HG02970 (cell line): Measurements from ENCODE around the gene MTIF3.
"Not testable (repeated sequence)": the region's sequence is repeated elsewhere in the genome, so short reads cannot be mapped to it uniquely, and the experiment has no call there.

Experiments
- ATAC-seq: cut with Tn5 transposase; IDR thresholded peaks from one replicate; pipeline ENCODE4 v1.9.1; 2021; ENCODE audit warnings: mild to moderate bottlenecking, moderate library complexity, moderate number of reproducible peaks; ENCODE audit not compliant: unreplicated experiment, low FRiP score

MTIF3 gene

DNA sequence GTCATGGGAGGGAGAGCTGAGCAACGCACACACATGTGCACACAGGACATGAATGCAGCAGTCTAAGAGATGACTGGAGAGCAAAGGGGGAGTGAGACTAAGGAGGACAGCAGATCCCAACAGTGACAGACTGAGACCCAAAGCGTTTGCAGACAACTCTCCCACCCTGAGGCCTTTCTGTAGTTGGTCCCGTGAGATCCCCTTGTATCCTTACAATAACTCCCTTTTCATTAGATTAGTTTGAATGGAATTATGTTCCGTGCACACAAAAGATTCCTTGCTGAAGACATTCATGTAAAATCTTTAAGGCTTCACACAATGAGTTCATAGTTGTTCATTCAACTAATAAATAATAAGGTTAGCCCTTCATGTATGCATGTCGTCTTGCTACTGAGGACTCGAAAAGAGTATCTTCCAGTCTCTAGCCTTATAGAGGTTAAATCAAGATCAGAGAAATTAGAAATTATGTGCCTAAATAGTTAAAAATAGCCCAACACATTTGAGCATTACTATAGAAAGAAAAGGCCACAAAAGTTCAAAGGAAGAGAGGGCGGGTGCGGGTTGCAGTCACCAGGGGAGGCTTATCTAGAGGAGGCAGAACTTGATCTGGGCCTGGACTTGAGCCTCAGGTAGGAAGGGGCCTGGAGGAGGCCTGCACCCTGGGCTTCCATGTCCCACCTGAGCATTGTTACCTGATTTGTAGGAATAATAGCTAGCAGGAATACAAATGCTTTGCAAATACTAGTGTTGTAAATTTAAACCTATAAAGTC, 29.1 kb downstream of the MTIF3 start:
- no peak for ATAC-seq

DNA sequence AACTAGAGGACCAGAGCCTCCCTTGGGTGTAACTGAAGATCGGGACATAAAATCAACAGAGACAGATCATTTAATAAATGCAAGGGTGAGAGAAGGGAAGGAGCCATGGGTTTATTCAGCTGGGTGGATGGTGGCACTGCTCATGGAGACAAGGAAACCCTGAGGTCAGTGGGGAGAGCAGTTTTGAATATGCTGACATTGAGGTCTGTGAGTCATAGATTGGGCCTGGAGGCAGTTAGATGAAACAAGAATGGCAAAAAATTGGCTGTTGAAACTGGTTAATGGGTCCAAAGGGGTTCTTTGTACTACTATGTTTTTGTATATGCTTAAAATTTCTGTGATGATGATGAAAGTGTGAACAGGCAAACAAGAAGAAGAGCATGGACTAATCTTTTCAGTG, 31.0 kb downstream of the MTIF3 start:
- ATAC-seq, result no peak

DNA sequence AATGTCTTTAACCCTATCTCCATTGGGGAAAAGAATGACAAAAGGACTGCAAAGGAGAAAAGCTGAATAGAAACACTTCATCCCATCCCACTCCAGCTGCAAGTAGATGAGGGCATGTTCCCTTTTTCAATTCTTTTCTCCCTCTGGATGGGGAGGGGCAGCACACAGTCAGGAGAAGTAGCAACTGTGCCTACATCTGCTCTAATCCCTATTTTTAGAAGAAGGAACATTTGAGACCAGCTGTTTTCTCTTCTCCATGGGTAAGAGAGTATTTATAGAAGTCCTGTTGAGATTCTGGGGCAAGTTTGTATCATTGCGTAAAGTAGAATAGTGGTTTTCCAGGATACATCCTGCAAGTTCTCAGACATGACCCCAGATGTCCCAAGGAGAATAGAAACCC, 35.2 kb downstream of the MTIF3 start:
- no peak for ATAC-seq

DNA sequence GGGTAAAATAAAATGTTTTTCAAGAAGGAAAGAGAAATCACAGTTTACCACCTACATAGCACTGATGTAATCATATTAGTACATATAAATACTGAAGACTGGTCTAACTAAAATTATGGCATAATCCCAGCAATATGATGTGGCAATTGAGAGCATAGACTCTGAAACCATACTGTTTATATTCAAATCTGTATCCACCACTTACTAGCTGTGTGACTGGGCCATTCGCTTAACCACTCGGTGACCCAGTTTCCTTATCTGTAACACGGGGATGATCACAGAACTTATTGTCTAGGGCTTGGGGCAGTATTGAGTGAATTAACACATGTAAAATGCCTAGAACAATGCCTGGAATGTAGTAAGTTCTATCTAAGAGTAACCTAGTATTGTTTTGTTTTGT, 39.0 kb downstream of the MTIF3 start:
- ATAC-seq, result no peak

DNA sequence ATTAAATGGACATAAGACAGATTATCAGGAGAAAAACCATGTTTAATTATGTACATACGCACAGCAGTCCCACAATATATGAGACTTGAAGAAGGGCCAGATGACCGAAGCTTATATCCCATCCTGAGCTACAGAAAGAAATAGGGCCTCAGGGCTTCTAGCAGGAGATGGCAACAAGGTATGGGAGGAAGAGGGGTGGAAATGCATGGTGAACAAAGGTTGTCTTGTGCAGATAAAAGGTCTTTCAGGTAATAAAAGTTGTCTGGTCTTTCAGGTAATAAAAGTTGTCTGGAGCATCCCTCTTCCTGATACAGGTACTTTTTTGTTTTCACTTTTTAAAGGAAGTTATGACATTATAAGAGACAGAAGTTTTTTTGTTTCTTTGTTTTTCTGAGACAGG, 41.4 kb downstream of the MTIF3 start:
- ATAC-seq, result no peak

DNA sequence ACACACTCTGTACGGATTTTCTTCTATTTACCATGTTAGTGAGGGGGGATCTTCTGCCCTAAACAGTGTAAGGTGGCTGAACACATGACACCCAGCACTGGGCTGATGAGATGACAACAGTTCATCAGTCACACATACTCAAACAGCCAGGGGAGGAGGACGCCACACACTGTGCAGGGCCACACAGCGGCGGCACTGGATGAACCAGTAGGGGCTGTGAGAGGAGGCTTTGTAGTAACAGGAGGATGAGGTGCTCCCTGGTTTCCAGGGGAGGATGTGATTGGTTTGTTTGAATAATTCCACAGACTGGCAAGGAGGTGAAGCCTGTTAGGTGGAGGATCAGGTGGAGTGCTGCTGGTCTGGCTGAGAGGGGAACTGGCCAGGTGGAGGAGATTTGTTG, 42.3 kb downstream of the MTIF3 start:
- no peak for ATAC-seq

DNA sequence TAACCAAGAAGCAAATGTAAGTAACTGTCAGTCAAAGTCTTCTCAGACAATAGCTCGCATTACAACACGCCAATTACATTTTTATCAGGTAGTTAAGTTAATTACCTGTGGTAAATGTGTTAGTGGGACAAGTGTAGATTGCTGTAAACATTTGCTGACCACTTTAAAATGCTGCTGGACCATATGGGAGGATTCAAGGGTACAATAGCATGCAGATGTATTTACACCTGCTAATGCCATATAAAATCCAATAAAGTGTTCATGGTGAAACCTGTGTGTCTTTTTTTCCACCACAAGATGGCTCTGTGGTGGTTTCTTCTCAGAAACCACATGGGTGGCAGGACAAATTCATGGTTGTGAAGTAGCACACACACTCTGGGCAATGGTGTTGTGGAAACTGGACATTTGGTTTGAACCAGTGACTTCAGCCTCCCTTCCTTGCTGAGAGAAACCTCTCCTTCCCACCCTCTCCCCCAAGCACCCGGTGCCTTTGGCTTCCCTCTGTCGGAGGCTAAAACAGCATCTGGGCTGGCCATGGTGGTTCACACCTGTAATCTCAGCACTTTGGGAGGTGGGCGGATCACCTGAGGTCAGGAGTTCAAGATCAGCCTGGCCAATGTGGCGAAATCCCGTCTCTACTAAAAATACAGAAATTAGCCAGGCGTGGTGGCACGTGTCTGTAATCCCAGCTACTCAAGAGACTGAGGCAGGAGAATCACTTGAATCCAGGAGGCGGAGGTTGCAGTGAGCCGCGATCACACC, 44.0 kb downstream of the MTIF3 start:
- no peak for ATAC-seq

DNA sequence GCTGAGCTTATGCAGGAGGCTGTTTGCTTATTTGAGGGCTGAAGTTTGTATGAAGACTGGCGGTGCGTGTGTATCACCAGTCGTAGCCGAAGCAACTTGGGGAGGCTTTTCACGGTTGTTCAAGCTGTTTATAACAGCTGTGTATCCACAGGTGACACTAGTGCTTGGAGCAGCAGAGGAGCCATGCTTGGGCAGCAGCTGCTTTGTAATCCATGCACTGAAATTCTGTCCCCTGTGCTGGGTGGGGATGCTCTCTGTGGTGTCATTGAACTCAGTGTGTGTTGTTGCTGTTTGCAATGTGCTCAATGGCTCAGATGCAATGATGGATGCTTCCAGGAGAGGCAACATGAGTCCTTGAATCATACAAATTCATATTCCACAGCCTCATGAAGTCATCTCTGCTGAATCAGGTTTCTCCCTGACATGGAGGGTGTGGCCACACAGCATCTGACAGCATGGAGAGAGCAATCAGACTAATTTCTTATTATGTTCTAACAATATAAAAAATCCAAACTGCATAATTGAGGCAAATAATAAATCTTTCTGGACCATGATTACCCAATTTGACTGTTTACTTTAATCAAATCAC, 44.7 kb downstream of the MTIF3 start:
- ATAC-seq, result no peak

DNA sequence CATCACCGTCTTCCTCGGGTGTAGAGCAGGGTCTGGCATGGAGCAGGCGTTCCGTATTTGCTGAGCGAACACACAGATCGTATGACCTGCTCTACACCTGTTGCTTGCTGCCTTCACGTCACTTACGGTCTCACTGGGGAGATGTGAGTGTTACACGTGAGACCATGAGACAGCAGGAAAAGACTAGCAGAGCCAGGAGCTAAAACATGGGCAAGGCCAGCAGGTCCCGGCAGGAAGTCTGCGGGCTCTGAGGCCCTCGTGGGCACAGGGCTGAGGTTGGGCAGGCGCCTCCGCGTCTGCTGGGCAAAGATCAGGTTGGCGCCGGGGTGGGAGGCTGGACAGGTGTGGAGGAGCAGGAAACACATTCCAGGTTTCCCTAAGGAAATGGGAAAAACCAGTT, 45.7 kb downstream of the MTIF3 start:
- ATAC-seq, result no peak

DNA sequence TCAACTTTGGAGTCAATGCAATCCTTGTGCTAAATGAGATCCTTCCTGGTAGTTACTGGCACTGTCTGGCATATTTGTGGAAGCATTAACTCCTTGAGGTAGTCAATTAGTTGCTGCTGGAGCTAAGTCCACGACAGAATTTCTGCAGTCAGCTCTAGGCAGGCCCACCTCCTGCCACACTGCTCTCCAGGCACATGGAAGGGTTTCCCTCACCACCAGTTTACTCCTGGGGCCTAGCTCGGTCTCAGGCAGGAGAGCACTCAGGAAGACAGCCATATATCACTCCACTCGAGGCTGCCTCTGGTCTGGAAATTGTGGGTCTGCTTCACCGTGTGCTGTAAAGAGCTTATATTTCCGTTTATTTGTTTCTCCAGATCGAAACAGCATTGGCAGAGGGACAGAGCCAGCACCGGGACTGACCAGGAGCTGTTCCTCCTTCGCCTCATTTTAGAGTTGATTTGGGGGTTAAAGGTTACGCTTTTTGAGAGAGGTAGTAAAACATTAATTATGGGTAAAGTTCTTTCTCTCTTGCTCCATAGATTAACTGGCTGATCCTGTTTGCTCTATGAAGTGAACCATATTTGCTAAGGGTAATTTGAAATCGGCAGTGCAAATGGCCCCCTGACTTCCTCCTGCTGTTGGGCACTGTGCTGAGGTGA, 46.5 kb downstream of the MTIF3 start:
- ATAC-seq, result no peak

DNA sequence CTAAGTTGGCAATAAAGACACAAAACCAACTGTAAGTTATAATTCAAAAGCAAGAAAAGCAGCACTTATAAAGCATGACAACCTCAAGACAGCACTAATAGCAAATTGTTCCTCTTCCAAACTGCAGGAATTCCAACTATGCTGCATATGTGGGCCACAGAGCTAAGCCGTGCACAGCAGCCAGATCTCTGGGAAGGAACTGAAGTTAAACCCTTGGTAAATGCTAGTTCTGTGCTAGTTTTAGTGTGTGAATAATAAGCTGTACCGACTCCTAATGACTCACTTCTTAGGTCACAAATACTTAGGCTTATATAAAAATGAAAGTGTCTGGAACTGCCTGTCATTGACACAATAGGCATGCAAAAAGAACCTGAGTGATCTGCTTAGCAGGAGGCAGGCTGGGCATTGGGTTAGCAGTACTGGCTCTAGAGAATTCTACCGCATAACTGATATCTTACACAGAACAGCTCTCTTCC, 47.1 kb downstream of the MTIF3 start:
- no peak for ATAC-seq

DNA sequence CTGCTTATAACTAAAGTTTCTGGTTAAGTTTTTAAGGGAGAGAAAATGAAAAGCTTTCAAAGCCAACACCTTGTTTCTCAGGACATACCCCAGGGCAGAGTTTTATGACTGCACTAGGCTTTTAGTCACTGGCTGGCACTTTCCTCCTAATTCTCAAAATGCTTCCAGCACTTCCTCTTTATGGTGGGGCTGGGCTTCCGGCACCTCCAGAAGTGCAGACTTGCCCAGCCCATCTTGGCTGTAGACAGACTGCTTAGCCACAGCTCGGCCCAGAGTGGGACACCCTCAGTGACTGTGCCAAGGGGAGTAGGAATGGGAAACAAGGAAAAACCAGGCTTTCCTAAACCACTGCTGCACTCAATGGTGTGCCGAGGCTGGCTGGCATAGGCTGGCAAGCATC, 49.2 kb downstream of the MTIF3 start:
- ATAC-seq, result no peak

DNA sequence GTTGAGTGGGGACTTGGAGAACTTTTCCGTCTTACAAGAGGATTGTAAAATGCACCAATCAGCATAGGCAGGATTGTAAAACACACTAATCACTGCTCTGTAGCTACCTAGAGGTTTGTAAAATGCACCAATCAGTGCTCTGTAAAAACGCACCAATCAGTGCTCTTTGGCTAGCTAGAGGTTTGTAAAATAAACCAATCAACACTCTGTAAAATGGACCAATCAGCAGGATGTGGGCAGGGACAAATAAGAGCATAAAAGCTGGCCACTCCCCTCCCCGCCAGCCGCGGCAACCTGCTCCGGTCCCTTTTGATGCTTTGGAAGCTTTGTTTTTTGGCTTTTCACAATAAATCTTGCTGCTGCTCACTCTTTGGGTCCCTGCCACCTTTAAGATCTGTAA, 50.0 kb downstream of the MTIF3 start:
- not testable (repeated sequence) for ATAC-seq

DNA sequence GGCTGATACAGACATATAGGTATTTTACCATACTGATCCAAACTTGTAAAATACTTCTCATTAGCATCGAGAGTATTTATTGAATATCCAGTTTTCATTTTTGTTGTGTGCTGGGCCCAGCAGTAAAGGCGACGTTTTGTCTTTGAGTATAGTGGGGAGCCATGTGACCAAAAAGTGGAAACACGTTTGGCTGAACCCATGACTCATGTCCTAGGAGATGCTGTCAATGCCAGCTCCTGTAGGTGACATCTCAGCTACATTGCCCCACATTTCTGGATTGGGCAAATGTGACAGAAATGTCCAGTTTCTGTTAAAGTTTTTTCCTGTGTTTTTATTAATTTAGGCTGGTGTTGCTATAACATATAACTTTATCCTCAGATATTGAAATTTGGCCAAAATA, 52.0 kb downstream of the MTIF3 start:
- ATAC-seq, result no peak

DNA sequence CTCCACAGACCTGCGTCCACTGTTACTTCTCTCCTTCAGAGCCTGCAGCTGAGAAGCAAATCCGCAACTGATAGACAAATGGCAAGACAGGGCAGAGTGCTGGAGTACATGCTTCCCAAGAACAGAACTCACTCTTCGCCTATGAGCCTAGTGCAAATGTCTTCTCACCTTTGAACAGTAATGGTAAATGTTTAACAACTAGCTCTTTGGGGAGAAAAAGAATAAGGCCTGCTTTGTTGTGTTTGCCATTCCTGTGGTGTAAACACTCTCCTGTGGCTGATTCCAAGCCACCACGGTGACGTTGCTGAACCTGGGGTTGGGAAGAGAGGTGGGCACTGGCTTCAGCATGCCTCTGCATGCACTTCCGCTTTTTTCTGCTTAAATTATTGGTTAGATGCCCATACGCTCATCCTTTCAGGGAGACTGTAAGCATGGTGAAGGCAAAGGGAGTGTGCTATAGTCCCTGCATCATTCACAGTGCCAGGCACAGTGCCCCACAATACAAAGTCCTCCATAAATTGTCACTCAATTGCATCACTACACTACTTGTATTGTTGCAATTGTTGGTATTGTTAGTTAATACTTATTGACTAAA, 54.0 kb downstream of the MTIF3 start:
- no peak for ATAC-seq

DNA sequence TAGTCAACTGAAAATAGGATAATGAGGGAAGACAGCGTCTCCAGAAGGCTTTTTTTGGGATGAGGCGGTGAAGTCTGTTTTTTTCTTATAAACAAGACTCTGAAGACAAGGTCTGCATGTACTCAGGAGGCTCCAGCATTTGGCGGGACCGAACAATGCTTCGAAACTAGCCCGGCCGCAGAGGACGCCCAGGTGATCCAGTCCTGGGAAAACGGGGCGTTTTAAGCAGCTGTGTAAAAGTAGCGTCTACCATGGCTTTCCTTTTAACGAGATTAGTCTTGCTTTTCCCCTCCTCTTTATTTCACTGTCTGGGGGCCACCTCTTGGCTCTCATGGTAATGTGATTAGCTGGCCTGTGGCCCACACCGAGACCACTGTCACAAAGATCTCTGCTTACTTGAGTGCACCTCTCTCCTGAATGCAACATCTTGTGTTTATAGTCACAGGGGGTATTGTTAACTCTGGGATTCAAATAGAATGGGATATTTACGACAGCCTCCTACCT, 55.3 kb downstream of the MTIF3 start:
- ATAC-seq, result no peak

DNA sequence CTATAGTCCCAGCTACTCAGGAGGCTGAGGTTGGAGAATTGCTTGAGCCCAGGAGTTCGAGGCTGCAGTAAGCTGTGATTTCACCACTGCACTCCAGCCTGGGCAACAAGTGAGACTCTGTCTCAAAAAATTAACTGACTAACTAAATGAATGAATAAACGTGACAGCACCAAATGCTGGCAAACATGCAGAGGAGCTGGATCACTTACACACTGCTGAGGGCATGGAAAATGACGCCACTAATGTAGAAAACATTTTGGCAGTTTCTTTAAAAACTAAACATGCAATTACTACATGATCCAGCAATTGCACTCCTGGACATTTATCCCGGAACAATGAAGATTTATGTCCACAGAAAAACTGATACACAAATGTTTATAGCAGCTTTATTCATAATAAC, 57.3 kb downstream of the MTIF3 start:
- no peak for ATAC-seq

DNA sequence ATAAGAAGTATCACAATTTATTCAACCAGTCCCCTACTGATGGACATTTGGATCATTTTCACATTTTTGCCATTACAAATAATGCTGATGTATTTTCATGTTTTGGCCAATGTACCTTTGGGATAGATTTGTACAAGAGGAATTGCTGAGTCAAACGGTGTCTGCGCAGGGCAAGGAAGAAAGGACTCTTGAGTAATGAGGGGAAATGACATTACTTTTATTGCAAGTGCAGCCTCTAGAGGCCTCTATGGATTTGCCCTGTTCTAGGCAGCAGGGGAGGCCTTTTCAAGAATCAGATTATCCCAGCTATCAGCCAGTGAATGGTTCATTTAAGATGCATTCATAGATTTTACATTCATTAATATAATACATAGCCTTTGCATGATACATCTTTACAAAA, 58.9 kb downstream of the MTIF3 start:
- ATAC-seq, result no peak

DNA sequence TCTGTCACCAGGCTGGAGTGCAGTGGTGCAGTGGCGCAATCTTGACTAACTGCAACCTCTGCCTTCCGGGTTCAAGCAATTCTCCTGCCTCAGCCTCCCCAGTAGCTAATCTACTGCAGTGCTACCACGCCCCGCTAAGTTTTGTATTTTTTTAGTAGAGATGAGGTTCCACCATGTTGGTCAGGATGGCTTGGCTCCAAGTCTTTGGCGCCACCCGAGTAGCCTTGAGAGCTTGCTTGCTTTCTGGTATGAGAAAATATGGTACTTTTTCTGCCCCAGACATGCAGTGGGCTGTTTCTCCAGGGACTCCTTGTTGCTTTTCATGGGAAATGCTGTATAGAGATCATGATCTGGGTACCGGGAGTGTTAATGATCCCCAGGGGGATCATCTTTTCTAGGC, 60.5 kb downstream of the MTIF3 start:
- ATAC-seq, result no peak

DNA sequence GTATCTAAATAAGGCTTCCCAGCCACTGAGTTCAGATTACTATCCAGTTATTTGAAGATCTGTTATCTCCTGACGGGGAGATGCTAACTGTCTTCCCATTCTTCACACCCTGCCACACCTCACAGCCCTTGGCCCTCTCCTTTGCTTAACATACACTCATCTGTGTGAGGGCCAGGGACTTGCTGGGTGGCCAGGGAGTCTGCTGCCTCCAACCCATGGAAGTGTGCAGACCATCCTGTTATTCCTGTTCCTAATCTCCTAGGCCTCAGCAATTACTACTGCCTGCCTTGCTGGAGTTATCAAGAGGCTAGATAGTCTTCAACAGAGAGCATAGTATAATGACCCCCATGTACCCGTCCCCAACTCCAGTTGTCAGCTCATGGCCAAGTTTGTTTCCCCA, 62.1 kb downstream of the MTIF3 start:
- ATAC-seq, result no peak
